Stimulated activated effector memory CD8-positive, alpha-beta T cell treated with anti-CD3 and anti-CD28 coated beads, Interleukin-12 subunit alpha, Interleukin-12 subunit beta, amount 100 ng/mL, for 72 hours (primary cell): ENCODE data around the gene CTTN.
A peak's percentile ranks its signal among the peaks of the same experiment; 100 is the strongest.
"Not testable (repeated sequence)": the region's sequence is repeated elsewhere in the genome, so short reads cannot be mapped to it uniquely, and the experiment has no call there.

Experiments used
- ATAC-seq: fragments of 150-1000 bp; cut with Tn5 transposase; 2 replicates; pipeline ENCODE4 v1.10.0; 2021
- DNase-seq, 2 donors: peaks; one replicate each; pipeline ENCODE4 v3.0.0; 2021 to 2022; ENCODE audit warnings: low spot score in 2 of 2
- H3K27ac Mint-ChIP-seq: one replicate; pipeline ENCODE4 v1.8.0; 2022; ENCODE audit warnings: mild to moderate bottlenecking, mixed read lengths
- H3K36me3 Mint-ChIP-seq: one replicate; pipeline ENCODE4 v1.8.0; 2022; ENCODE audit warnings: mild to moderate bottlenecking, mixed read lengths
- H3K4me1 Mint-ChIP-seq: one replicate; pipeline ENCODE4 v1.8.0; 2022; ENCODE audit warnings: mixed read lengths
- H3K4me3 Mint-ChIP-seq: one replicate; pipeline ENCODE4 v1.8.0; 2022; ENCODE audit warnings: mild to moderate bottlenecking, mixed read lengths
- H3K9me3 Mint-ChIP-seq: one replicate; pipeline ENCODE4 v1.8.0; 2022; ENCODE audit warnings: mixed read lengths

CTTN gene

GRCh38 chr11:70435765-70436500, 37.6 kb downstream of the CTTN start:
- H3K4me1 Mint-ChIP-seq = no peaks in the 10 kb centered on the region

GRCh38 chr11:70436501-70436860, 38.2 kb downstream of the CTTN start:
- Mint-ChIP-seq H3K9me3 (no peaks in the 10 kb centered on the region), H3K4me1 (no peaks in the 10 kb centered on the region), H3K27ac (no peak overlapping the region), H3K4me3 (no peak overlapping the region), H3K36me3 (peaks cover 5% of the 10 kb centered on the region)
- DNase-seq (no peak), ATAC-seq (no peak)

More at GRCh38 chr11:70435765-70436500, 37.6 kb downstream of the CTTN start:
- DNase-seq = no peak
- Mint-ChIP-seq H3K9me3 (no peaks in the 10 kb centered on the region), H3K36me3 (peaks cover 5% of the 10 kb centered on the region), H3K27ac (no peak overlapping the region), H3K4me3 (no peak overlapping the region)
- no peak for ATAC-seq

- DNase-seq (no peak), ATAC-seq (no peak)
- Mint-ChIP-seq H3K27ac (no peak overlapping the region), H3K9me3 (no peaks in the 10 kb centered on the region), H3K4me3 (no peak overlapping the region), H3K4me1 (no peaks in the 10 kb centered on the region), H3K36me3 (no peaks in the 10 kb centered on the region)
Observed at GRCh38 chr11:70437111-70437784, 38.9 kb downstream of the CTTN start.

GRCh38 chr11:70440206-70440605, 41.9 kb downstream of the CTTN start:
- Mint-ChIP-seq H3K4me1 (no peaks in the 10 kb centered on the region), H3K9me3 (no peaks in the 10 kb centered on the region), H3K27ac (no peak overlapping the region), H3K36me3 (no peaks in the 10 kb centered on the region), H3K4me3 (no peak overlapping the region)
- DNase-seq (no peak), ATAC-seq (no peak)

- Mint-ChIP-seq H3K4me3 (no peak overlapping the region), H3K36me3 (no peaks in the 10 kb centered on the region), H3K9me3 (peaks cover 5% of the 10 kb centered on the region), H3K27ac (no peak overlapping the region), H3K4me1 (no peaks in the 10 kb centered on the region)
- no peak for ATAC-seq
- no peak for DNase-seq
Observed at GRCh38 chr11:70443773-70444030, 45.4 kb downstream of the CTTN start.

GRCh38 chr11:70445091-70445490, 46.8 kb downstream of the CTTN start:
- Mint-ChIP-seq H3K9me3 (peaks cover 19% of the 10 kb centered on the region), H3K4me3 (no peak overlapping the region), H3K36me3 (no peaks in the 10 kb centered on the region), H3K4me1 (no peaks in the 10 kb centered on the region), H3K27ac (no peak overlapping the region)
- ATAC-seq (no peak), DNase-seq (no peak)

GRCh38 chr11:70445605-70446004, 47.3 kb downstream of the CTTN start:
- H3K4me1 Mint-ChIP-seq = no peaks in the 10 kb centered on the region
- H3K9me3 Mint-ChIP-seq = peaks cover 24% of the 10 kb centered on the region
- H3K36me3 Mint-ChIP-seq = no peaks in the 10 kb centered on the region
- H3K4me3 Mint-ChIP-seq = no peak overlapping the region
- DNase-seq (no peak), ATAC-seq (no peak)
- H3K27ac Mint-ChIP-seq = no peak overlapping the region

GRCh38 chr11:70448983-70449567, 50.7 kb downstream of the CTTN start:
- no peaks in the 10 kb centered on the region for H3K36me3 Mint-ChIP-seq
- no peak overlapping the region for H3K27ac Mint-ChIP-seq
- no peak overlapping the region for H3K4me3 Mint-ChIP-seq
- H3K9me3 Mint-ChIP-seq = peaks cover 24% of the 10 kb centered on the region
- no peaks in the 10 kb centered on the region for H3K4me1 Mint-ChIP-seq
- DNase-seq (no peak), ATAC-seq (no peak)

GRCh38 chr11:70454197-70454767, 56.0 kb downstream of the CTTN start:
- Mint-ChIP-seq H3K4me1 (no peaks in the 10 kb centered on the region), H3K9me3 (peaks cover 13% of the 10 kb centered on the region), H3K36me3 (no peaks in the 10 kb centered on the region), H3K27ac (no peak overlapping the region), H3K4me3 (no peak overlapping the region)
- ATAC-seq = no peak
- no peak for DNase-seq

- H3K4me3 Mint-ChIP-seq, ATAC-seq, H3K36me3 Mint-ChIP-seq, H3K4me1 Mint-ChIP-seq, H3K27ac Mint-ChIP-seq, DNase-seq, H3K9me3 Mint-ChIP-seq: not testable (repeated sequence)
Observed at GRCh38 chr11:70454811-70455210, 56.5 kb downstream of the CTTN start.

GRCh38 chr11:70455354-70455753, 57.0 kb downstream of the CTTN start:
- DNase-seq (no peak), ATAC-seq (no peak)
- H3K27ac Mint-ChIP-seq = no peak overlapping the region
- no peaks in the 10 kb centered on the region for H3K4me1 Mint-ChIP-seq
- peaks cover 3% of the 10 kb centered on the region for H3K9me3 Mint-ChIP-seq
- H3K36me3 Mint-ChIP-seq = no peaks in the 10 kb centered on the region
- H3K4me3 Mint-ChIP-seq = no peak overlapping the region

- Mint-ChIP-seq H3K36me3 (no peaks in the 10 kb centered on the region), H3K27ac (no peak overlapping the region), H3K4me1 (no peaks in the 10 kb centered on the region), H3K4me3 (no peak overlapping the region), H3K9me3 (no peaks in the 10 kb centered on the region)
- no peak for DNase-seq
- peak; percentile 28 for ATAC-seq
Observed at GRCh38 chr11:70456921-70457532, 58.7 kb downstream of the CTTN start.

GRCh38 chr11:70458736-70459135, 60.4 kb downstream of the CTTN start:
- H3K4me1 Mint-ChIP-seq = no peaks in the 10 kb centered on the region
- H3K9me3 Mint-ChIP-seq = no peaks in the 10 kb centered on the region
- H3K36me3 Mint-ChIP-seq = no peaks in the 10 kb centered on the region
- H3K27ac Mint-ChIP-seq = no peak overlapping the region
- H3K4me3 Mint-ChIP-seq = no peak overlapping the region
- DNase-seq (no peak), ATAC-seq (no peak)

- peaks cover 8% of the 10 kb centered on the region for H3K4me1 Mint-ChIP-seq
- no peak overlapping the region for H3K4me3 Mint-ChIP-seq
- no peak overlapping the region for H3K27ac Mint-ChIP-seq
- no peak for DNase-seq
- ATAC-seq = no peak
- no peaks in the 10 kb centered on the region for H3K9me3 Mint-ChIP-seq
- no peaks in the 10 kb centered on the region for H3K36me3 Mint-ChIP-seq
Observed at GRCh38 chr11:70460111-70460510, 61.8 kb downstream of the CTTN start.

GRCh38 chr11:70460964-70461363, 62.6 kb downstream of the CTTN start:
- Mint-ChIP-seq H3K4me3 (no peak overlapping the region), H3K9me3 (no peaks in the 10 kb centered on the region), H3K36me3 (no peaks in the 10 kb centered on the region), H3K27ac (no peak overlapping the region), H3K4me1 (peaks cover 13% of the 10 kb centered on the region)
- ATAC-seq (no peak), DNase-seq (no peak)
